GM12878 (cell line): ENCODE results near the gene RBBP5. TPM values are rescaled to one million over a fixed set of nuclear protein-coding genes. Genes with fewer than 3 reads are reported as not detected.

Experiments used
- ATAC-seq: fragments of 200-7000 bp; cut with Tn5 transposase; 3 replicates; pipeline ENCODE4 v1.9.1; 2020; ENCODE audit warnings: mild to moderate bottlenecking, moderate library complexity
- BruUV-seq: library from RNA; stranded (reverse); fragments of 400-500 nt; replicated peaks from 2 replicates; lab custom pipeline; 2021; lab: Mats Ljungman, UMichigan
- CTCF ChIA-PET: fragments of 300-600 bp; sonication (Branson Sonifier 250); formaldehyde crosslinking; extraction: SDS; loops from one replicate; lab custom pipeline; 2021; ENCODE audit warnings: inconsistent platforms; lab: Yijun Ruan, JAX
- POLR2A ChIA-PET: fragments of 350-600 bp; formaldehyde crosslinking; extraction: SDS; loops from one replicate; lab custom pipeline; 2021; ENCODE audit warnings: inconsistent platforms; lab: Charles Lee
- RAD21 ChIA-PET: fragments of 300-600 bp; sonication (Branson Sonifier 250); formaldehyde crosslinking; loops from one replicate; lab custom pipeline; 2023; ENCODE audit warnings: antibody characterized with exemption; ENCODE audit not compliant: unreplicated experiment; lab: Charles Lee
- SMC1A ChIA-PET: fragments of 300-600 bp; sonication (Branson Sonifier 250); formaldehyde crosslinking; loops from one replicate; lab custom pipeline; 2023; ENCODE audit not compliant: unreplicated experiment, uncharacterized antibody; lab: Charles Lee
- DNase-seq: peaks from one replicate; pipeline ENCODE4 v3.0.0-alpha.2; 2011; ENCODE audit warnings: low read depth, low spot score
- FAIRE-seq: peaks from 3 replicates; lab custom pipeline; 2011; peaks lifted over from hg19 to GRCh38; lab: Jason Lieb, UNC
- H2AFZ ChIP-seq: 2 replicates; pipeline ENCODE4 v1.6.0; 2011; ENCODE audit warnings: low read depth, low read length, control low read depth; ENCODE audit not compliant: control insufficient read depth
- H3K27ac ChIP-seq: 2 replicates; pipeline ENCODE4 v1.5.1; 2011; ENCODE audit warnings: control low read depth; ENCODE audit not compliant: control insufficient read depth, insufficient read depth
- H3K27me3 ChIP-seq, 2 experiments: replicated peaks in 1 of 2; 2 replicates each; pipeline versions ENCODE4 v1.6.0 to v1.6.1; 2011; ENCODE audit warnings: low read length in 1 of 2; ENCODE audit not compliant: control insufficient read depth in 2 of 2, insufficient read depth in 2 of 2
- H3K36me3 ChIP-seq, 2 experiments: 2 replicates each; pipeline ENCODE4 v1.5.1; 2011; ENCODE audit warnings: low read length in 1 of 2; ENCODE audit not compliant: control insufficient read depth in 2 of 2, insufficient read depth in 2 of 2
- H3K4me1 ChIP-seq: 2 replicates; pipeline ENCODE4 v1.6.1; 2011; ENCODE audit warnings: mild to moderate bottlenecking, low read length, moderate library complexity, mixed read lengths; ENCODE audit not compliant: control insufficient read depth, insufficient read depth
- H3K4me2 ChIP-seq: 2 replicates; pipeline ENCODE4 v1.6.0; 2011; ENCODE audit warnings: control low read depth; ENCODE audit not compliant: control insufficient read depth, insufficient read depth
- H3K4me3 ChIP-seq: fragments of 200-600 bp; sonication (generic); 2 replicates; pipeline ENCODE4 v1.5.1; 2016
- H3K79me2 ChIP-seq: 2 replicates; pipeline ENCODE4 v1.6.0; 2011; ENCODE audit warnings: low read length; ENCODE audit not compliant: control insufficient read depth, insufficient read depth
- H3K9ac ChIP-seq: 2 replicates; pipeline ENCODE4 v1.8.0; 2011; ENCODE audit warnings: low read length, control low read depth, mixed read lengths; ENCODE audit not compliant: control insufficient read depth, insufficient read depth
- H3K9me3 ChIP-seq: replicated peaks from 3 replicates; pipeline ENCODE4 v1.5.1; 2011; ENCODE audit warnings: mild to moderate bottlenecking, low read length; ENCODE audit not compliant: control insufficient read depth, insufficient read depth
- H4K20me1 ChIP-seq: 2 replicates; pipeline ENCODE4 v1.6.0; 2011; ENCODE audit not compliant: control insufficient read depth, insufficient read depth
- CBX5 ChIP-seq: sonication (generic); IDR thresholded peaks from 2 replicates; pipeline ENCODE4 v1.6.1; 2016; ENCODE audit warnings: low read depth, moderate library complexity, mild to moderate bottlenecking, inconsistent platforms
- IRF5 ChIP-seq: fragments of 450-650 bp; IDR thresholded peaks from 2 replicates; pipeline ENCODE4 v1.6.1; 2017; ENCODE audit warnings: borderline replicate concordance
- NFYB ChIP-seq: IDR thresholded peaks from 2 replicates; pipeline ENCODE4 v1.6.1; 2011; ENCODE audit warnings: low read depth, mild to moderate bottlenecking, low read length, improper control_type of control experiment, moderate library complexity; ENCODE audit not compliant: insufficient read depth
- REST ChIP-seq: IDR thresholded peaks from 2 replicates; pipeline ENCODE4 v1.6.1; 2012; ENCODE audit warnings: mild to moderate bottlenecking, low read depth, low read length
- SUPT20H ChIP-seq: IDR thresholded peaks from 2 replicates; pipeline ENCODE4 v1.6.1; 2011; ENCODE audit warnings: low read depth, mild to moderate bottlenecking, low read length, moderate library complexity, borderline replicate concordance; ENCODE audit not compliant: control insufficient read depth
- SUZ12 ChIP-seq: fragments of 200-600 bp; sonication (generic); IDR thresholded peaks from one replicate; pipeline ENCODE4 v1.6.1; 2018; ENCODE audit warnings: antibody characterized with exemption, mild to moderate bottlenecking; ENCODE audit not compliant: unreplicated experiment
- ZSCAN29 ChIP-seq: fragments of 450-650 bp; IDR thresholded peaks from 2 replicates; pipeline ENCODE4 v1.6.1; 2017; ENCODE audit warnings: mild to moderate bottlenecking, moderate library complexity
- WGBS: methylation state at CpG from one replicate; pipeline ENCODE4 v1.1.6; 2016; ENCODE audit warnings: low lambda C conversion rate; ENCODE audit not compliant: insufficient replicate concordance, insufficient coverage; ENCODE audit errors: missing lambda C conversion rate; 5-methylcytosine and 5-hydroxymethylcytosine counted together
- in situ Hi-C: fragments of 300-500 bp; cut with MboI; formaldehyde crosslinking; loops from 9 replicates; pipeline ENCODE4 v1.14.3; 2018; ENCODE audit warnings: mixed read lengths
- intact Hi-C: fragments of 100-400 bp; cut with micrococcal nuclease; formaldehyde crosslinking; loops from one replicate; pipeline ENCODE4 v1.14.2; 2022; ENCODE audit not compliant: unreplicated experiment
- polyA plus RNA-seq, 11 experiments: library from polyadenylated mRNA; depleted of rRNA in 4 of 11; unstranded in 6 of 11; stranded (reverse) in 5 of 11; fragments of >200 nt; fragmentation: Nextera tagmentation in 4 of 11; fragmentation: Illumina TruSeq in 1 of 11; extraction: Ambion mirVana in 4 of 11; extraction: Trizol in 1 of 11; gene quantifications; 1 replicate in 1 of 11; 2 replicates in 10 of 11; pipeline versions ENCODE4 v1.2.1 to v1.2.3, GENCODE V29; 2011 to 2016; ENCODE audit warnings: inconsistent platforms in 2 of 11, missing spikeins in 2 of 11, low read depth in 1 of 11
- total RNA-seq, 4 experiments: library from RNA; depleted of rRNA in 3 of 4; stranded (reverse); fragments of >200 nt in 3 of 4; fragmentation: Illumina TruSeq in 1 of 4; extraction: Trizol in 1 of 4; gene quantifications; 2 replicates each; pipeline versions ENCODE4 v1.2.1 to v1.2.3, GENCODE V29; 2013 to 2021
- TF ChIP-seq, protein P1 (sequence below), 3 experiments: IDR thresholded peaks in 2 of 3; conservative IDR thresholded peaks in 1 of 3; 2 replicates each; pipeline ENCODE4 v1.5.1; 2011; ENCODE audit warnings: low read depth in 3 of 3, low read length in 3 of 3, mild to moderate bottlenecking in 3 of 3, control low read depth in 2 of 3, moderate library complexity in 2 of 3, inconsistent platforms in 1 of 3, mixed read lengths in 1 of 3; ENCODE audit not compliant: control insufficient read depth in 2 of 3, insufficient read depth in 1 of 3; ENCODE audit errors: extremely low read depth in 1 of 3
- TF ChIP-seq, protein P2 (sequence below): fragments of 450-650 bp; IDR thresholded peaks from 2 replicates; pipeline ENCODE4 v1.6.1; 2016; ENCODE audit warnings: mild to moderate bottlenecking, moderate library complexity, borderline replicate concordance
- TF ChIP-seq, protein P3 (sequence below): fragments of 450-650 bp; IDR thresholded peaks from 2 replicates; pipeline ENCODE4 v1.6.1; 2017; ENCODE audit warnings: low read depth, mild to moderate bottlenecking, moderate library complexity

RBBP5 gene
- total and polyA plus RNA-seq, 10 of the 15 experiments (the other 5 are each of a cell fraction or from before 2014, with no cell fraction given): 10.0 to 20.6 (median 14.8) TPM

DNA sequence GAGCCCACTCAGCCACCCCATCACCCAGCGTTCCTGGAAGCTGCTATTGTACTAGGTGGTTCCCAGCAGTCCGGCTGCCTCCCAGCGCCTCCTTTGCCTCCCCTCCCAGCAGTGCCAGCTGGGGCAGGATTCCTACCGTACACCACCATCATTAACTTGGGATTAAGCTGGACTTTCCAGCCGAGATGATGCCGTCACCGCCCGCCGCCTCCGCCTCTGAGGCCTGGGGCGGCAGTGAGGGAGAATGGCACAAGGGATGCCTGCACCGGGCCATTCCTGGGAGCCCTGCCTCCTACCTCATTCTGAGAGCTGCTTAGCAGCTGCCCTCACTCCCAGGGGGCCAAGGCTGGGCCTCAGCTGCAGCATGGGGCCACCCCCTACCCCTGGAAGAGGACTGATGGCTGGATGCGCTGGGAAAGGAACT lies 65.6 kb downstream of the RBBP5 start:
- no peak overlapping the region for H3K4me2 ChIP-seq
- H3K36me3 ChIP-seq: no peaks in the 10 kb centered on the region
- H3K9ac ChIP-seq: no peak overlapping the region
- ChIA-PET RAD21 (no interaction called here), POLR2A (no interaction called here), SMC1A (no interaction called here), CTCF (interaction anchor here (1.0 to 1.8 kb wide), 5 partner anchors 67 to 200 kb away, joined by 3 to 8 read pairs (median 3); no protein-coding TSS in a partner anchor)
- H3K79me2 ChIP-seq: no peaks in the 10 kb centered on the region
- no peaks in the 10 kb centered on the region for H3K9me3 ChIP-seq
- in situ Hi-C loops: no loop called here
- no peak overlapping the region for H2AFZ ChIP-seq
- H3K27me3 ChIP-seq: no peaks in the 10 kb centered on the region; a peak in 2 of 4 replicates
- no peak overlapping the region for H3K27ac ChIP-seq
- H3K4me1 ChIP-seq: no peaks in the 10 kb centered on the region
- intact Hi-C loops: no loop called here
- no peak for DNase-seq
- no peaks in the 10 kb centered on the region for H4K20me1 ChIP-seq
- no peak overlapping the region for H3K4me3 ChIP-seq
- ATAC-seq: no peak
- 52% methylated on average over 13 of the region's 13 CpGs for WGBS
- no peak for FAIRE-seq
- no TSS peak for BruUV-seq
- TF ChIP-seq, protein P1, sequence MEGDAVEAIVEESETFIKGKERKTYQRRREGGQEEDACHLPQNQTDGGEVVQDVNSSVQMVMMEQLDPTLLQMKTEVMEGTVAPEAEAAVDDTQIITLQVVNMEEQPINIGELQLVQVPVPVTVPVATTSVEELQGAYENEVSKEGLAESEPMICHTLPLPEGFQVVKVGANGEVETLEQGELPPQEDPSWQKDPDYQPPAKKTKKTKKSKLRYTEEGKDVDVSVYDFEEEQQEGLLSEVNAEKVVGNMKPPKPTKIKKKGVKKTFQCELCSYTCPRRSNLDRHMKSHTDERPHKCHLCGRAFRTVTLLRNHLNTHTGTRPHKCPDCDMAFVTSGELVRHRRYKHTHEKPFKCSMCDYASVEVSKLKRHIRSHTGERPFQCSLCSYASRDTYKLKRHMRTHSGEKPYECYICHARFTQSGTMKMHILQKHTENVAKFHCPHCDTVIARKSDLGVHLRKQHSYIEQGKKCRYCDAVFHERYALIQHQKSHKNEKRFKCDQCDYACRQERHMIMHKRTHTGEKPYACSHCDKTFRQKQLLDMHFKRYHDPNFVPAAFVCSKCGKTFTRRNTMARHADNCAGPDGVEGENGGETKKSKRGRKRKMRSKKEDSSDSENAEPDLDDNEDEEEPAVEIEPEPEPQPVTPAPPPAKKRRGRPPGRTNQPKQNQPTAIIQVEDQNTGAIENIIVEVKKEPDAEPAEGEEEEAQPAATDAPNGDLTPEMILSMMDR (IDR thresholded peaks at IDR 0.05 in 2 of 3, conservative IDR thresholded peaks at IDR 0.05 in 1 of 3; ENCODE audit: control insufficient read depth in 2 of 3, extremely low read depth in 1 of 3, insufficient read depth in 1 of 3, low read depth in 3 of 3, low read length in 3 of 3): no peak
- TF ChIP-seq CBX5: no peak
- no peak for TF ChIP-seq IRF5
- TF ChIP-seq NFYB: no peak
- TF ChIP-seq REST: no peak
- TF ChIP-seq ZSCAN29: no peak
- no peak for TF ChIP-seq SUPT20H
- TF ChIP-seq, protein P2, sequence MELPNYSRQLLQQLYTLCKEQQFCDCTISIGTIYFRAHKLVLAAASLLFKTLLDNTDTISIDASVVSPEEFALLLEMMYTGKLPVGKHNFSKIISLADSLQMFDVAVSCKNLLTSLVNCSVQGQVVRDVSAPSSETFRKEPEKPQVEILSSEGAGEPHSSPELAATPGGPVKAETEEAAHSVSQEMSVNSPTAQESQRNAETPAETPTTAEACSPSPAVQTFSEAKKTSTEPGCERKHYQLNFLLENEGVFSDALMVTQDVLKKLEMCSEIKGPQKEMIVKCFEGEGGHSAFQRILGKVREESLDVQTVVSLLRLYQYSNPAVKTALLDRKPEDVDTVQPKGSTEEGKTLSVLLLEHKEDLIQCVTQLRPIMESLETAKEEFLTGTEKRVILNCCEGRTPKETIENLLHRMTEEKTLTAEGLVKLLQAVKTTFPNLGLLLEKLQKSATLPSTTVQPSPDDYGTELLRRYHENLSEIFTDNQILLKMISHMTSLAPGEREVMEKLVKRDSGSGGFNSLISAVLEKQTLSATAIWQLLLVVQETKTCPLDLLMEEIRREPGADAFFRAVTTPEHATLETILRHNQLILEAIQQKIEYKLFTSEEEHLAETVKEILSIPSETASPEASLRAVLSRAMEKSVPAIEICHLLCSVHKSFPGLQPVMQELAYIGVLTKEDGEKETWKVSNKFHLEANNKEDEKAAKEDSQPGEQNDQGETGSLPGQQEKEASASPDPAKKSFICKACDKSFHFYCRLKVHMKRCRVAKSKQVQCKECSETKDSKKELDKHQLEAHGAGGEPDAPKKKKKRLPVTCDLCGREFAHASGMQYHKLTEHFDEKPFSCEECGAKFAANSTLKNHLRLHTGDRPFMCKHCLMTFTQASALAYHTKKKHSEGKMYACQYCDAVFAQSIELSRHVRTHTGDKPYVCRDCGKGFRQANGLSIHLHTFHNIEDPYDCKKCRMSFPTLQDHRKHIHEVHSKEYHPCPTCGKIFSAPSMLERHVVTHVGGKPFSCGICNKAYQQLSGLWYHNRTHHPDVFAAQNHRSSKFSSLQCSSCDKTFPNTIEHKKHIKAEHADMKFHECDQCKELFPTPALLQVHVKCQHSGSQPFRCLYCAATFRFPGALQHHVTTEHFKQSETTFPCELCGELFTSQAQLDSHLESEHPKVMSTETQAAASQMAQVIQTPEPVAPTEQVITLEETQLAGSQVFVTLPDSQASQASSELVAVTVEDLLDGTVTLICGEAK: no peak
- no peak for TF ChIP-seq SUZ12
- TF ChIP-seq, protein P3, sequence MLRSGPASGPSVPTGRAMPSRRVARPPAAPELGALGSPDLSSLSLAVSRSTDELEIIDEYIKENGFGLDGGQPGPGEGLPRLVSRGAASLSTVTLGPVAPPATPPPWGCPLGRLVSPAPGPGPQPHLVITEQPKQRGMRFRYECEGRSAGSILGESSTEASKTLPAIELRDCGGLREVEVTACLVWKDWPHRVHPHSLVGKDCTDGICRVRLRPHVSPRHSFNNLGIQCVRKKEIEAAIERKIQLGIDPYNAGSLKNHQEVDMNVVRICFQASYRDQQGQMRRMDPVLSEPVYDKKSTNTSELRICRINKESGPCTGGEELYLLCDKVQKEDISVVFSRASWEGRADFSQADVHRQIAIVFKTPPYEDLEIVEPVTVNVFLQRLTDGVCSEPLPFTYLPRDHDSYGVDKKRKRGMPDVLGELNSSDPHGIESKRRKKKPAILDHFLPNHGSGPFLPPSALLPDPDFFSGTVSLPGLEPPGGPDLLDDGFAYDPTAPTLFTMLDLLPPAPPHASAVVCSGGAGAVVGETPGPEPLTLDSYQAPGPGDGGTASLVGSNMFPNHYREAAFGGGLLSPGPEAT: no peak
